Stimulated activated CD8-positive, alpha-beta memory T cell treated with anti-CD3 and anti-CD28 coated beads, Interleukin-7, amount 100 ng/mL, for 4 hours (primary cell): ENCODE measurements around the gene CFAP20DC.

Experiments used
- DNase-seq, 2 donors: peaks; one replicate each; pipeline ENCODE4 v3.0.0-alpha.2; 2020; ENCODE audit warnings: low read depth in 2 of 2

The CFAP20DC gene

GRCh38 chr3:58801541-58801940 lies 248.3 kb downstream of the CFAP20DC start:
- no peak for DNase-seq

- DNase-seq = no peak
Measured at GRCh38 chr3:58800940-58801339, 248.9 kb downstream of the CFAP20DC start.

- no peak for DNase-seq
Measured at GRCh38 chr3:58800032-58800431, 249.8 kb downstream of the CFAP20DC start.

GRCh38 chr3:58799271-58799670 lies 250.6 kb downstream of the CFAP20DC start:
- no peak for DNase-seq

- no peak for DNase-seq
Measured at GRCh38 chr3:58798312-58798711, 251.5 kb downstream of the CFAP20DC start.

GRCh38 chr3:58794750-58795149 lies 255.1 kb downstream of the CFAP20DC start:
- DNase-seq = no peak

GRCh38 chr3:58793938-58794337 lies 255.9 kb downstream of the CFAP20DC start:
- DNase-seq = no peak

- DNase-seq = no peak
Measured at GRCh38 chr3:58792921-58793451, 256.8 kb downstream of the CFAP20DC start.

GRCh38 chr3:58789385-58789784 lies 260.4 kb downstream of the CFAP20DC start:
- no peak for DNase-seq

GRCh38 chr3:58784888-58785287 lies 264.9 kb downstream of the CFAP20DC start:
- DNase-seq = no peak

GRCh38 chr3:58784425-58784824 lies 265.4 kb downstream of the CFAP20DC start:
- no peak for DNase-seq

- no peak for DNase-seq
Measured at GRCh38 chr3:58783845-58784244, 266.0 kb downstream of the CFAP20DC start.

- no peak for DNase-seq
Measured at GRCh38 chr3:58779934-58780333, 269.9 kb downstream of the CFAP20DC start.

GRCh38 chr3:58776231-58776630 lies 273.6 kb downstream of the CFAP20DC start:
- no peak for DNase-seq

GRCh38 chr3:58772462-58772861 lies 277.4 kb downstream of the CFAP20DC start:
- DNase-seq = no peak

- DNase-seq = no peak
Measured at GRCh38 chr3:58769065-58769464, 280.8 kb downstream of the CFAP20DC start.

- no peak for DNase-seq
Measured at GRCh38 chr3:58766587-58767282, 283.1 kb downstream of the CFAP20DC start.

- DNase-seq = no peak
Measured at GRCh38 chr3:58755150-58755549, 294.7 kb downstream of the CFAP20DC start.

- DNase-seq = no peak
Measured at GRCh38 chr3:58754074-58754473, 295.8 kb downstream of the CFAP20DC start.

GRCh38 chr3:58751882-58752567 lies 297.8 kb downstream of the CFAP20DC start:
- no peak for DNase-seq

GRCh38 chr3:58751235-58751634 lies 298.6 kb downstream of the CFAP20DC start:
- no peak for DNase-seq

GRCh38 chr3:58749948-58750347 lies 299.9 kb downstream of the CFAP20DC start:
- DNase-seq = no peak

GRCh38 chr3:58748024-58748423 lies 301.8 kb downstream of the CFAP20DC start:
- no peak for DNase-seq
